Loucy (cell line): ENCODE data around the gene STK33.

Experiments
- H2AFZ ChIP-seq: fragments of 200-600 bp; sonication (generic); 2 replicates; pipeline ENCODE4 v1.6.0; 2016; ENCODE audit warnings: antibody characterized with exemption, mild to moderate bottlenecking, low read length, moderate library complexity
- H3F3A ChIP-seq: fragments of 200-600 bp; 2 replicates; pipeline ENCODE4 v1.6.0; 2016; ENCODE audit warnings: antibody characterized with exemption, low read depth, mild to moderate bottlenecking
- H3K27me3 ChIP-seq: fragments of 200-600 bp; sonication (generic); 2 replicates; pipeline ENCODE4 v1.6.1; 2014; ENCODE audit warnings: low read length, mild to moderate bottlenecking; ENCODE audit not compliant: insufficient read depth, poor library complexity, severe bottlenecking
- H3K36me3 ChIP-seq: fragments of 200-600 bp; sonication (generic); 2 replicates; pipeline ENCODE4 v1.6.1; 2016; ENCODE audit warnings: low read length; ENCODE audit not compliant: insufficient read depth
- H3K4me1 ChIP-seq: fragments of 200-600 bp; sonication (generic); 2 replicates; pipeline ENCODE4 v1.5.1; 2014; ENCODE audit warnings: low read length, mild to moderate bottlenecking; ENCODE audit not compliant: insufficient read depth, poor library complexity, severe bottlenecking
- H3K4me2 ChIP-seq: fragments of 200-600 bp; sonication (generic); 2 replicates; pipeline ENCODE4 v1.6.0; 2014; ENCODE audit warnings: antibody characterized with exemption, low read length, low read depth, mild to moderate bottlenecking; ENCODE audit not compliant: poor library complexity, severe bottlenecking
- H3K4me3 ChIP-seq: fragments of 200-600 bp; sonication (generic); 2 replicates; pipeline ENCODE4 v1.5.1; 2014; ENCODE audit warnings: low read length, mild to moderate bottlenecking, mixed read lengths; ENCODE audit not compliant: poor library complexity, severe bottlenecking
- H3K79me2 ChIP-seq: fragments of 200-600 bp; sonication (generic); 2 replicates; pipeline ENCODE4 v1.6.1; 2014; ENCODE audit warnings: low read length; ENCODE audit not compliant: insufficient read depth
- H3K9ac ChIP-seq: fragments of 200-600 bp; sonication (generic); 2 replicates; pipeline ENCODE4 v1.6.0; 2014; ENCODE audit warnings: mild to moderate bottlenecking, low read depth, low read length, moderate library complexity; ENCODE audit not compliant: poor library complexity, severe bottlenecking
- H3K9me2 ChIP-seq: fragments of 200-600 bp; sonication (generic); replicated peaks from 2 replicates; pipeline ENCODE4 v1.6.1; 2016; ENCODE audit warnings: low read depth, low read length, mixed read lengths
- H3K9me3 ChIP-seq: fragments of 200-600 bp; sonication (generic); 2 replicates; pipeline ENCODE4 v1.6.1; 2014; ENCODE audit warnings: mild to moderate bottlenecking, antibody characterized with exemption, low read length, low read depth; ENCODE audit not compliant: insufficient read depth
- H4K20me1 ChIP-seq: fragments of 200-600 bp; sonication (generic); 2 replicates; pipeline ENCODE4 v1.6.0; 2014; ENCODE audit warnings: antibody characterized with exemption, low read length, mild to moderate bottlenecking; ENCODE audit not compliant: insufficient read depth, poor library complexity, severe bottlenecking
- CTCF ChIP-seq: fragments of 200-600 bp; sonication (generic); conservative IDR thresholded peaks from 2 replicates; pipeline ENCODE4 v1.5.1; 2014; ENCODE audit warnings: mild to moderate bottlenecking, antibody characterized with exemption, low read length
- EZH2phosphoT487 ChIP-seq: fragments of 200-600 bp; IDR thresholded peaks from 2 replicates; pipeline ENCODE4 v1.6.1; 2018; ENCODE audit warnings: antibody characterized with exemption, mild to moderate bottlenecking, moderate library complexity, borderline replicate concordance

The STK33 gene

GRCh38 chr11:8341996-8342395 is 252.0 kb downstream of the STK33 start:
- Histone ChIP-seq H2AFZ (no peak overlapping the region; the same call in 1 of the 2 replicates), H3K9me2 (no peaks in the 10 kb centered on the region), H3K9ac (no peak overlapping the region), H3K4me3 (no peak overlapping the region), H4K20me1 (no peaks in the 10 kb centered on the region), H3K27me3 (no peaks in the 10 kb centered on the region), H3K4me2 (no peak overlapping the region), H3F3A (no peaks in the 10 kb centered on the region), H3K4me1 (peaks cover 5% of the 10 kb centered on the region), H3K79me2 (no peaks in the 10 kb centered on the region), H3K36me3 (no peaks in the 10 kb centered on the region), H3K9me3 (no peaks in the 10 kb centered on the region)
- no peak for TF ChIP-seq EZH2phosphoT487
- no peak for TF ChIP-seq CTCF
